PFSK-1 (cell line): ENCODE results near the gene PKP1.

Experiments
- FOXP2 ChIP-seq: optimal IDR thresholded peaks from 2 replicates; pipeline ENCODE3; 2011; ENCODE audit warnings: borderline replicate concordance, control low read depth, inconsistent platforms; ENCODE audit not compliant: insufficient read depth; ENCODE audit errors: extremely low read length, extremely low read depth
- POLR2AphosphoS5 ChIP-seq: IDR thresholded peaks from 2 replicates; pipeline ENCODE4 v1.6.1; 2012; ENCODE audit warnings: low read depth, mild to moderate bottlenecking, control low read depth, low read length, moderate library complexity
- SIN3A ChIP-seq: IDR thresholded peaks from 2 replicates; pipeline ENCODE4 v1.6.1; 2012; ENCODE audit warnings: mild to moderate bottlenecking, low read length, moderate library complexity, borderline replicate concordance; ENCODE audit not compliant: insufficient read depth
- TAF1 ChIP-seq: IDR thresholded peaks from 2 replicates; pipeline ENCODE4 v1.6.1; 2012; ENCODE audit warnings: low read length, control low read depth, borderline replicate concordance; ENCODE audit not compliant: insufficient read depth
- TF ChIP-seq, protein P1 (sequence below), 2 experiments: IDR thresholded peaks; 2 replicates each; pipeline versions ENCODE4 v1.6.1 to v1.8.0; 2011 to 2012; ENCODE audit warnings: low read depth in 2 of 2, low read length in 2 of 2, control low read depth in 1 of 2, inconsistent platforms in 1 of 2, mild to moderate bottlenecking in 1 of 2, moderate library complexity in 1 of 2; ENCODE audit not compliant: insufficient read depth in 1 of 2

PKP1 gene

DNA sequence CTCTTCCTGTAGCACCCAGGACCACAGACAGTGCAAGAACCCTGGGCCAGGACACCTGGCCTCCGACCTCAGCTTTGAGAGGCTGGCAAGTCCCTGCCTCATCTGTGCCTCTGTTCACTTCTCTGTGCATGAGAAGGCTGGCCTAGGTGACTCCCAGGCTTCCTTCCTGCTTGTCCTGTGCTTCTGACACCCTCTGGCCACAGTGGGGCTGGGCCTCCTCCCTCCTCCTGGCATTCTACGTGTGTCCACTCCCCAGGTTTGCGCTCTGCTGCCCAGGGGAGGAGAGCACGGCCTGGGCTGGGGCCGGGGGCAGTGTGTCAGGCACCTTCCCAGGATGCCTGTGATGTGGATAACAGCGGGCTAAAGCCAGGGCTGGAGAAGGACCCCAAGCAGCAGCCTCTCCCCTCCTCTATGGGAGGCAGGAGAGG lies 30.3 kb upstream of the PKP1 start:
- TF ChIP-seq POLR2AphosphoS5 (no peak), FOXP2 (no peak), TAF1 (no peak), SIN3A (no peak)
- TF ChIP-seq, protein P1, sequence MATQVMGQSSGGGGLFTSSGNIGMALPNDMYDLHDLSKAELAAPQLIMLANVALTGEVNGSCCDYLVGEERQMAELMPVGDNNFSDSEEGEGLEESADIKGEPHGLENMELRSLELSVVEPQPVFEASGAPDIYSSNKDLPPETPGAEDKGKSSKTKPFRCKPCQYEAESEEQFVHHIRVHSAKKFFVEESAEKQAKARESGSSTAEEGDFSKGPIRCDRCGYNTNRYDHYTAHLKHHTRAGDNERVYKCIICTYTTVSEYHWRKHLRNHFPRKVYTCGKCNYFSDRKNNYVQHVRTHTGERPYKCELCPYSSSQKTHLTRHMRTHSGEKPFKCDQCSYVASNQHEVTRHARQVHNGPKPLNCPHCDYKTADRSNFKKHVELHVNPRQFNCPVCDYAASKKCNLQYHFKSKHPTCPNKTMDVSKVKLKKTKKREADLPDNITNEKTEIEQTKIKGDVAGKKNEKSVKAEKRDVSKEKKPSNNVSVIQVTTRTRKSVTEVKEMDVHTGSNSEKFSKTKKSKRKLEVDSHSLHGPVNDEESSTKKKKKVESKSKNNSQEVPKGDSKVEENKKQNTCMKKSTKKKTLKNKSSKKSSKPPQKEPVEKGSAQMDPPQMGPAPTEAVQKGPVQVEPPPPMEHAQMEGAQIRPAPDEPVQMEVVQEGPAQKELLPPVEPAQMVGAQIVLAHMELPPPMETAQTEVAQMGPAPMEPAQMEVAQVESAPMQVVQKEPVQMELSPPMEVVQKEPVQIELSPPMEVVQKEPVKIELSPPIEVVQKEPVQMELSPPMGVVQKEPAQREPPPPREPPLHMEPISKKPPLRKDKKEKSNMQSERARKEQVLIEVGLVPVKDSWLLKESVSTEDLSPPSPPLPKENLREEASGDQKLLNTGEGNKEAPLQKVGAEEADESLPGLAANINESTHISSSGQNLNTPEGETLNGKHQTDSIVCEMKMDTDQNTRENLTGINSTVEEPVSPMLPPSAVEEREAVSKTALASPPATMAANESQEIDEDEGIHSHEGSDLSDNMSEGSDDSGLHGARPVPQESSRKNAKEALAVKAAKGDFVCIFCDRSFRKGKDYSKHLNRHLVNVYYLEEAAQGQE (IDR thresholded peaks at IDR 0.05; ENCODE audit: insufficient read depth in 1 of 2, low read depth in 2 of 2, low read length in 2 of 2) = no peak

DNA sequence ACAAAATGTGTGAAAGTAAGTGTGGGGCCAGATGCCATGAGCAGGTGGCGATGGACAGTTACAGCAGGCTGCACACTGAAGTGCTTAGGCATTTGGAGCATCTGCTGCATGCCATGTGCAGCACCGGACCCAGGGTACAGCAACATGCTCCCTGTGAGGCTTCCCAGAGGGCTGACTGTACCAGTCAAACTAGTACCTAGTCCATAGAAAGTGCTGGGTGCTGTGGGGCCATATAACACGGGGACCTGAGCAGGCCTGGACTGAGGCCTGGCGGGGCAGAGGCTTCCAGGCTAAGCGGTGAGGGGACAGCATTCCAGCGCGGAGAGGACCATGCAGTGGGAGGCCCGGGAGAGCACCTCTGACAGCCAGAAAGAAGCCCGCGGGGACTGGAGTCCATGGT lies 29.9 kb upstream of the PKP1 start:
- TF ChIP-seq TAF1 (no peak), SIN3A (no peak), FOXP2 (no peak), POLR2AphosphoS5 (no peak)
- TF ChIP-seq, protein P1 (IDR thresholded peaks at IDR 0.05; ENCODE audit: insufficient read depth in 1 of 2, low read depth in 2 of 2, low read length in 2 of 2) = no peak

DNA sequence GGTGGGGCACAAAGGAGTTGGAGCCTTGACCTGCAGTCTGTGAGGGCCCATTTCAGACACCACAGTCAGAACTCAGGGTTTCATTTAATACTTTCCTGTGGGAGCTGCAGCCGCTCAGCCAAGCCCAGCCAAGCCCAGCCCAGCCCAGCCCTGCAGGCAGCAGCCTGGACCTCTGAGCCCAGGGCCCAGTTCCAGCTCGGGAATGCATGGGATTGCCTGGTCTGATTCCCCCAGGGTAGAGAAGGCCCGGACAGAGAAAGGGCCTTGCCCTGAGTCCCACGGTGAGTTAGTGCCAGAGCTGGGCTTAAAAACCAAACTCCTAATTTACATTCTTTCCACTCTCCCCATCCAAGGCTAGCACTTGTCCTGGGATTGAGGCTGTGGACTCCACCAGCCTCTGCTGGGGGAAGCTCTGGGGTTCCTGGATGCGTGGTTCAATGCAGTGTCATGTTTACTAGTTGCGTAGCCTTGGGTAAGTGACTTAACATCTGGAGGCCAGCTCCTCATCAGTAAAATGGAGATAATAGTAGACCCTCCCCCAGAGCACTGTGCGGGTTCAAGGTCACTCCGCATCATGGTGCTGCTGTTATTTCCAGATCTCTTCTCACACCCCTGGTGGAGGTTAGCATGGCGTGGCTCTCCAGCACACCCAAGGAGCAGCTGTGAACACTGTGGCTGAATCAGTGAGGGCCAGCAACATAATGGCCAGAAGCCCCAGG lies 29.2 kb upstream of the PKP1 start:
- no peak for TF ChIP-seq TAF1
- TF ChIP-seq, protein P1 (IDR thresholded peaks at IDR 0.05; ENCODE audit: insufficient read depth in 1 of 2, low read depth in 2 of 2, low read length in 2 of 2) = no peak
- TF ChIP-seq POLR2AphosphoS5 = no peak
- TF ChIP-seq SIN3A = no peak
- no peak for TF ChIP-seq FOXP2

DNA sequence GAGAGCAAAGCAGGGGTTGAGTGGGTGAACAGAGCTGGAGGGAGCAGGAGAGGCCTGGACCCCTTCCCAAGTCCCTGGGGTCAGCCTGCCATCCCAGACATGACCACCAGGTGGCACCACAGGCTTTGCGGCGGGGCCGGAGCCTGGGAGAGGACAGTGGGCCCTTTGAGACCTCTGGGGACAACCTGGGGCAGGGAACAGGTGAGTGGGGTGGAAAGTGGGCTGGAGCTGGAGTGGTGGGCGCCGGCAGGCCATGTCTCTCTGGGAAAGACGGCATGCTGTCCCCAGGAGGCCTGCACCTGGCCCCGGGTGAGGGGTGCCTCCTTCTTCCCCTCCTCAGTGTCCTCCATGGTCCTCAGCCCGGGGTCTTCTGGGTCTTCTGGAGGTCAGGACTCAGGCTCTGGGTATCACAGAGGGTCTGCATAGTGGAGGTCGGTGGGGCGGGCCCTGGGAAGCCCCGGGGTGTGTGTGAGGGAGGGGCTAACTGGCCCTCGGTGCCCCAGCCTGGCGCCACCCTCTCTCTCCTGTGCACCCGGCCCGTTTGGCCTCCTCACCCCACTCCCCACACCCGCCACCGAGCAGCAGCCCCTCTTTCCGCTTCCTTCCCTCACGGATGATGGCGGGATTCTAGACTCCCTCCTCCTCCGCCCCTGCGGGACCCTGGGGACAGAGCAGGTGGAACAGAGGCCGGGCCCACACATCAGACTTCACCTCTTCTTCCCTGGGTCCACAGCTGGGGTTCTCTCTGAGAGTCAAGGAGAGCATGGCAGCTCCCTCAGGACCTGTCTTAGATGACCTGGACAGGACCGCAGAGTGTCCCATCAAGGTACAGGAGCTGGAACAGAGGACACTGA lies 28.5 kb upstream of the PKP1 start:
- no peak for TF ChIP-seq SIN3A
- TF ChIP-seq POLR2AphosphoS5 = no peak
- TF ChIP-seq FOXP2 = no peak
- TF ChIP-seq, protein P1 (IDR thresholded peaks at IDR 0.05; ENCODE audit: insufficient read depth in 1 of 2, low read depth in 2 of 2, low read length in 2 of 2) = no peak
- no peak for TF ChIP-seq TAF1
